ENCODE measurements around the gene DNAJC11. TPM values are rescaled to one million over a fixed set of nuclear protein-coding genes. Genes with fewer than 3 reads are reported as not detected.
"Not testable (repeated sequence)": the region's sequence is repeated elsewhere in the genome, so short reads cannot be mapped to it uniquely, and the experiment has no call there.

DNAJC11 gene
- total RNA-seq, 1 donor from 2014 or later = 35.2 TPM

- peak; percentile 62 for DNase-seq (ENCODE audit: low read depth)
Observed at GRCh38 chr1:6601923-6602668, 99.5 kb downstream of the DNAJC11 start.

- DNase-seq (ENCODE audit: low read depth) = peak; percentile 92
Observed at GRCh38 chr1:6601049-6601922, 100.3 kb downstream of the DNAJC11 start.

- DNase-seq (ENCODE audit: low read depth) = peak; percentile 78
Observed at GRCh38 chr1:6600410-6601048, 101.1 kb downstream of the DNAJC11 start.

GRCh38 chr1:6599991-6600390 is 101.6 kb downstream of the DNAJC11 start:
- DNase-seq (ENCODE audit: low read depth) = not testable (repeated sequence)

GRCh38 chr1:6599141-6599975 is 102.3 kb downstream of the DNAJC11 start:
- peak; percentile 57 for DNase-seq (ENCODE audit: low read depth)

GRCh38 chr1:6597777-6598131 is 103.9 kb downstream of the DNAJC11 start:
- DNase-seq (ENCODE audit: low read depth) = no peak

GRCh38 chr1:6596886-6597776 is 104.5 kb downstream of the DNAJC11 start:
- no peak for DNase-seq (ENCODE audit: low read depth)

GRCh38 chr1:6596351-6596750 is 105.3 kb downstream of the DNAJC11 start:
- DNase-seq (ENCODE audit: low read depth) = no peak

GRCh38 chr1:6594977-6595740 is 106.5 kb downstream of the DNAJC11 start:
- no peak for DNase-seq (ENCODE audit: low read depth)

GRCh38 chr1:6593810-6594209 is 107.8 kb downstream of the DNAJC11 start:
- no peak for DNase-seq (ENCODE audit: low read depth)

GRCh38 chr1:6592865-6593593 is 108.6 kb downstream of the DNAJC11 start:
- DNase-seq (ENCODE audit: low read depth) = no peak

- DNase-seq (ENCODE audit: low read depth) = peak; percentile 59
Observed at GRCh38 chr1:6592441-6592840, 109.2 kb downstream of the DNAJC11 start.

- DNase-seq (ENCODE audit: low read depth) = peak; percentile 71
Observed at GRCh38 chr1:6591644-6592043, 110.0 kb downstream of the DNAJC11 start.

- peak; percentile 35 for DNase-seq (ENCODE audit: low read depth)
Observed at GRCh38 chr1:6591222-6591621, 110.4 kb downstream of the DNAJC11 start.

- no peak for DNase-seq (ENCODE audit: low read depth)
Observed at GRCh38 chr1:6590046-6590445, 111.6 kb downstream of the DNAJC11 start.

- DNase-seq (ENCODE audit: low read depth) = peak; percentile 92
Observed at GRCh38 chr1:6588893-6589520, 112.6 kb downstream of the DNAJC11 start.

- no peak for DNase-seq (ENCODE audit: low read depth)
Observed at GRCh38 chr1:6588128-6588892, 113.3 kb downstream of the DNAJC11 start.

Measured in myocyte (in vitro differentiated cells).